GM21528 (cell line): ENCODE results near the gene SH3GL1.

ENCODE experiments used
- ATAC-seq: cut with Tn5 transposase; IDR thresholded peaks from one replicate; pipeline ENCODE4 v1.9.1; 2021; ENCODE audit warnings: mild to moderate bottlenecking, moderate library complexity; ENCODE audit not compliant: unreplicated experiment, low FRiP score

SH3GL1 gene, protein sequence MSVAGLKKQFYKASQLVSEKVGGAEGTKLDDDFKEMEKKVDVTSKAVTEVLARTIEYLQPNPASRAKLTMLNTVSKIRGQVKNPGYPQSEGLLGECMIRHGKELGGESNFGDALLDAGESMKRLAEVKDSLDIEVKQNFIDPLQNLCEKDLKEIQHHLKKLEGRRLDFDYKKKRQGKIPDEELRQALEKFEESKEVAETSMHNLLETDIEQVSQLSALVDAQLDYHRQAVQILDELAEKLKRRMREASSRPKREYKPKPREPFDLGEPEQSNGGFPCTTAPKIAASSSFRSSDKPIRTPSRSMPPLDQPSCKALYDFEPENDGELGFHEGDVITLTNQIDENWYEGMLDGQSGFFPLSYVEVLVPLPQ

DNA sequence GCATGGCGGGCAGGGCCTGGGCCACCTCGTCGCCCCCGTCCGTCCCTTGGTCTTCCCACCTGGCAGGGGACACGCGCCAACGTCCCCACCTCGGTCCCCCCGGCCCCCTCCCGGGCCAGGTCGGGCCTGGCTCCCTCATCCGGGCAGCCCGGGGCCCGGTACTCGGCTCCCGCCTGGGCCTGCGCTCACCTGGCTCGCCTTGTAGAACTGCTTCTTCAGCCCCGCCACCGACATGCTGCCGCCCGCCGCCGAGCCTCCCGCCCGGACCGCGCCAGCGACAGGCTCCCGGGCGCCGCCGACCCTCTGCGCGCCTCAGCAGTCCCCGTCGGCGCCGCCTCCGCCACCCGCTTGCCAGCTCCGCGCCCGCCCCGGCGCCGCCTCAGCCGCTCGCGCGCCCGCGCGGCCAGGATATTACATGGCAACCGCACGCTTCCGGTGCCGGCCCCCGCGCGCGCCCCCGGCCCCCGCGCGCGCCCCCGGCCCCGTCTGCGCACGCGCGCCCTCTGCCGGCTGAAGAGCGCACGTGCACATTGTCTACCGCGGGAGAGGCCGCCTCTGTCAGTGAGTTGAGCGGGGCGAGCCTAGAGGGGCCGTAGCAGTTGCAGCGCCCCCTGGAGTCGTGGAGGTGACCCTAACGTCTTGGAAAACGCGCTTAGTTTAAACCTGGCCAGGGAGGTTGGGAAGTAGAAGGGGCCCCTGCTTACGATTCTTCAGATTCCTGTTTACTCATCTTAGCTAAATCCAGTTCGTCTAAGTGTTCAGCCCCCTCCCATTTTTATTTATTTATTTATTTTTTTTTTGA, at the start of gene SH3GL1:
Gene SH3GL1, minus strand, starts transcription at position 413 of the 802 bp plus-strand sequence. Its CDS starts 179 bp downstream, at position 234.
- peak; percentile 49 for ATAC-seq

DNA sequence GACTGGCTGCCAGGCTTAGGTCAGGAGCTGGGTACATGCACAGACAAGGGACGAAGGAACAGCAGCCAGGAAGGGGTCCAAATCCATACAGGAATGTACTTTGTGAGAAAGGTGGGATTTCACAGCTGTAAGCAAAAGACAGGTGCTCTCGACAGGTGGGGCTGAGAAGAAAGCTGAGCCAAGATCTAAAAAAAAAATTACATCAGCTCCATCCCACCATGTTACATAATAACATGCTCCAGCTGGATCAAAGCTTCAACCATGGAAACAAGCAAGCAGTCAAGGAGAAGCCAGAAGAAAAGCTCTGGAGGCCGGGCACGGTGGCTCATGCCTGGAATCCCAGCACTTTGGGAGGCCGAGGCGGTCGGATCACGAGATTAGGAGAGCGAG, 49.3 kb upstream of the SH3GL1 start:
- ATAC-seq, result no peak

DNA sequence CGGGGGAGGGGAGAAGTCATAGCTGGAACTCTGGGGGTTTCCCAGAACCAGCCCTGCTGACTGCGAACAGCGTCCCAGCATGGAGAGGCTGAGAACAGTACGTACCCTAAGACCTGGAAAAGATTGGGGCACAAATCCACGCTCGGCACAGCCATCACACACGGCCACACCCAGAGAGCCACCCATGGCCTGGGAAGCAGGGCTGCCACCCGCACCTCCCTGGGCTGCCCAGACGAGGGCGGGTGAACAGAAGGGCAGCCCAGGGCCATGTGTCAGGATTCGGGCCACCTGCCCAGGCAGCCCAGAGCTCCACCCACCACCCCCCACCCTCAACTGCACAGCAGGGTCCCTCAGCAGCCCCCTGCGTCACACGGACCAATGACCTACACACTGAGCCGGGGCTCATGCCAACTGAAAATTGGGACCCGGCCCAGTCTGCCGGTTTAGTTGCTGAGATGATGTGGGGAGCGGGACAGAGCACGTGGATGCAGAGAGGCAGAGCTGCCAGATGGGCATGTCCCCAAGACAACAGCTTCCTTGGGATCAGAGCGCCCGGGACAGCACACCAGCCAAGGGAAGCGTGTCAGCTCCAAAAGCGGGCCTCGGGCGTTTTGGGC, 48.8 kb upstream of the SH3GL1 start:
- no peak for ATAC-seq

DNA sequence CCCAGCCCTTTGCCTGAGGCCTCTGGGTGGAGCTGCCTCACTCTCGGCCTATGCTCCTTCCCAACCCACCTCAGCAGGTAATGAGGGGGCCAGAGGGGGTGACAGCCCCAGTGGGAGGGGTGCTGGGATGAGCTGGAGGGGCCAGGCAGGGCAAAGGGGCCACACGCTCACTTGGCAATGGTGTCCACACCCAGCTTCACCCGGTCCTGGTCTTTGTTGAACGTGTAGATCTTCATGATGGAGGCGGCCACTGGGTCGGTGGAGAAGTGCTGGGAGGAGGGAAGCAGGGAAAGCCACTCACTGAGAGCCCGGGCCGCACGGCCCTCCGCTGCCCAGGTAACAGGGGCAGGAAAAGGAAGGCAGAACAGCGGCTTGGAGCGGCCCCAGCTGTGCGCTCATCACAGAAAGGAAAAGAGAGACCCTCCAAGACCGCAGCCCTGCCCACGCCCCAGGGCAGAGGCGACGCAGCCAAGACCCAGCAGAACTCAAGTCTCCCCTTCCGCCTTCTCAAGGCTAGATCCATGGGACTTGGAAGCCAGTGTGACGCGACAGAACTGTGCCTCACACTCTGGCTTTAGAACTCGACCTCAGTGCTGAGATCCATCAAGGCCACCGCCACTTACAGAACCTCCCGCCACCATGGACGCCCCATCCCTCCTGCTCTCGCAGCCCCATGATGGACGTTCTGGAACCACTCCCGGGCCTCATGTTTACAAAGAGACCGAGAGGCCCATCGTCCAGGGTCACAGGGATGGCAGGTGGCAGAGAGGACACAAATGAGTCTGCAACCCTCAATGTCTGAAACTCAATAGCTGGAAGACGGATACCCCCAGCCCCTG, 48.0 kb upstream of the SH3GL1 start:
- no peak for ATAC-seq

DNA sequence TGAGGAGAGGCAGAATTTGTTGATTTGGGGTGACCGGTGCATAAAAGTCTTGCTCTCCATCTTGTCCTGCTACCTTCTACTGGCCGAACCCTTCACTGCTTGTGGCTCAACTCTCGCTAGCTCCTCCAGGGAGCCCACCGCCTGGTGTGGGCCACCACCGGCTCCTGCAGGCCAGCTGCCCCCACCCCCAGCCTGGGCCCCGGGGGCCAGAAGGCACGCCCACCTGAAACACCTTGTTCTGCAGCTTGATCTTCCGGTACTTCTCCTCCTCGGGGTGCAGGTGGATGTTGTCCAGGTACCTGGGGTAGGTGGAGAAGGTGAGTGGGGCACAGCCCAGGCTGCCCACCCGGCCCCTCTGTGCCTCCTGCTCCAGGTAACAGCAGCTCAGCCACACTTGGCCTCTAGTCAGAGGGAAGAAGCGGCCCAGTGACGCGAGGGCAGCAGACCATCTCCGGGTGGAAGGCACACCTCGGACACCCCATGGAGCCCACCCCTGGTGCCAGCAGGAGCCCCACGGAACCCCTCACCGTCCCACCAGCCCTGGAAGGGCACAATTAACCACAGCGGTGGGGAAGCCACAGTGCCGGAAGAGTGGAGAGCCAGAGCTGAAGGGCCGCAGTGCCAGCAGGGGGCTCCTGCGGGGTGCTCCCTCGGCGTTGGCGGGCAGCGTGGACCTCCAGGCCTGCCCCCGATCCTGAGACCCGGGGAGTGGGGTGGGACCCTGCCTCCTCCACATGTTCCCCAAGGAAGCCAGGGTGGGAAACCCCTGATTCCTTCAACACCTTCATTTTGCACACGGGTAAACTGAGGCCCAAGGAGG, 47.2 kb upstream of the SH3GL1 start:
- ATAC-seq, result no peak

DNA sequence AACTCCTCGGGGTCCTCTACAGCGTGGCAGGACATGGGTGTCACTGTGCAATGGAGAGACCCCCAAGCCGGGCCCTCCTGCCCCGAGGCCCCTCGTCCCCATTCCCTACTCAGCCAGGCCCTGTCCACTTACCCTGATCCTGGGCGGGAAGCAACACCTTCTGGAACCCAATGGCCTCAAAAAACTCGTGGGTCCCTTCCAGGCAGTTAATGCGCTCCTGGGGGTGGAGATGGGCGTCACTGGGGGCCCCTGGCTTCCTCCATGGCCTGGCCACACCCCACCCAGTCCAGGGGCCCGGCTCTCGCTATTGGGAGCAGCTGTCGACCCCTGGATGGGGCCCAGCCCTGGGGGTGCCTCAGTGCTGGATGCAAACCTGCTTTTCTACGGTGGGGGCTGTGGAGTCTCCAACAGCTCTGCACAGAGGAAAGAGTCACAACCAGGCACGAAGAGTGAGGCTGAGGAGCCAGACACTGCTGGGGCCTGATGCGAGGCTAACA, 46.4 kb upstream of the SH3GL1 start:
- ATAC-seq, result no peak

DNA sequence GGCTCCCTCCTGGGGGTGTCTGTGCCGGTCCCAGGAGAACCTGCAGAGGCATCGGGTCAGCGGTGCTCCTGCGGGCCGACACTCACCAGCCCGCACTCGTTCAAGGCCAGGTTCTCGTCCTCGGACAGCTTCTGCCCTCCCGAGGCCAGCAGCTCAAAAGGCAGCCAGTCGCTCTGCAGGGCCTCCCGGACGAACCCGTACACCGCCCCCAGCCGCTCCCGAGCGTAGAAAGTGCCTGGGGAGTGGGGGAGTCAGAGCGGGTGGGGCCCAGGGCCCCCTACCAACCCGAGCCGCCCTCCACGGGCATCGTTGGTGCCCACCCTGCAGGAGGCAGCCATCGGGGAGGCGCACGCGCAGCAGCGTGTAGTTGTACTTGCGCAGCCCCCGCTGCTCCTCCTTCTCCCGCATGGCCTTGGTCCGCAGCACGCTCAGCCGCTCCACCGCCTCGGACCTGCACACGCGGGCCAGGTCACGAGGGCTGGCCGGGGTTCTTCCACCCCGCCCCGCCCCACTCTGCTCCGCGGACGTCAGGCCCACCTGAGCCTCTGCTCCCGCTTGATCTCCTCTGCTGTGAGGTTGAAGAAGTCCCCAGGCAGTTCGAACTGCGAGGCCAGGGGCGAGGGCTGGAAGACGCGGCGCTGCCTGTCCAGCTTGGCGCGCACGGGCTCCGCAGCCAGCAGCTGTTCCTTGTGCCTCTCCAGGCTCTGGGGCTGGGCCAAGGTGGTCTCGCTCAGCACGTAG, 45.8 kb upstream of the SH3GL1 start:
- no peak for ATAC-seq

DNA sequence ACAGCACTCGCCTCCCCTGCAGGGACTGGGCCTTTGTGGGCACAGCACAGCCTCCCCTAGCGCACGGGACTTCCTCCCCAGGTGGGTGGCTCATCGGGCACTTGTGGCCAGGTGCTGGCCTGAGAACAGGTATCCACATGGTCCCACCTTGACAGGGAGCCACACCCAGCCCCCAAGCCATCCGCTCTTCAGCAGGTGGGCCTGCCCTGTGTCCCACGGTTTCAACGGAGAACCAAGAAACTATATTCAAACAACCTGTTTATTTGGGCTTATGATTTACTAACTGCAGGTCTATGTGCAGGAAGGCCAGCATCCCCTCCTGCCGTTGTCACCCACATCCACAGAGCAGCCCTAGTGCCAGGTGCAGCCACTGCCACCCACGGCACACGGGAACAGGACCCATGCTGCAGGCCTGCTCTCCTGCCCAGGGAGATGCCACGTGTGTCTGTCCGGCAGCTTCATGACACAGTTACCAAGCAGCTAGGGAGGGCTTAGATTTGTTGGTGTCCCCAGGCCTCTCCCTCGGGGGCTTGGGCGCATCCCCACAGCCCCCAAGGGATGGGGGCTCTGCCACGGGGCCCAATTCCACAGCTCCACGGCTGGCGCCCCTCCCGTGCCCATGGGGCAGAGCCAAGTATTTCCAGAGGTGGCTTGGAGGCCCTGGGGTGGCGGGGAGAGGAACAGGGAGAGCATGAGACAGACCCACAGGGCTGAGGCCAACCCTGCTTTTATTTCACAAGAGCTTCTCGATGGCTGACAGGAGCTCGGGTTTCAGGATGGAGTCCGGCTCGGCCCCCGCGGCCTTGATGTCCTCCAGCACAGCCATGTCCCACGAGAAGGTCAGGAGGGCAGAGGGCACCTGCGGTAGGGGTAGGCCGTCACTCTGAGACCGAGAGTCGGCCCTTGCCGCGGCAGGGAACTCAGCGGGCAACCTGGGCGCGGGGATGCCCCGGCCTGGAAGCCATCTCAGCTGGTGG, 44.7 kb upstream of the SH3GL1 start:
- ATAC-seq, result no peak

DNA sequence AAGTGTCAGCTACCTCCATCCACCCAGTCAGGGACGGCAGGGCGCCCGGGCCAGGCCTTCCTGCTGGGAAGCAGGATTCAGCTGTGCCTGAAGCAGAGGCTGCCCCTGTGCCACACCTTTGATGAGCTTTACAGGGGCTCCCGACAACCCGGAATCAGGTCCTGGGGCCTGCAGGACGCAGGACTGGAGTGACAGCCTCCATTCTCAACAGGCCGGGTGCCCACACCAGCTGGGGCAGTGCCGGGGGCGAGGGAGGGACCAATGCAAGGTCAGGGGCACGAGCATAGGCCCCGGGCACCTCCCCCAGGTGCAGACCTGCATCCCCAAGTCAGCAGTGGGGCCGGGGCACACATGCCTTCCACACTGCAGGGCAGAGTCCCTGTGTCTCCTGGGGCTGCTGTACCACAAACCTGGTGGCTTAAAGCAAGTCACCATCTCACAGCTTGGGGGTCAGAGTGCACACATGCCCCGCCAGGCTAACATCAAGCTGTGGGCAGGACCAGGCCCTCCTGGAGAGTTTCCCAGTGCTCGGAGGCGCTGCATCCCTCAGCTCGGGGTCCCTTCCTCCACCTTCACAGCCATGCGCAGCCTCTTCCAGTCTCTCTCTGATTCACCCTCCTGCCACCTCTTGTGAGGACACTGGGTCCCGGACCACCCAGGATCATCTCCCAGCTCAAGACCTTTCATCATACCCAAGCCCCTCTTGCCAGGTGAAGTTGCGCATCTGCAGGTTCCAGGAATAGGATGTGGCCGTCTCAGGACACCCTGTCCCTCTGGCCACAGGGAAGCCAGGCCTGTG, 43.8 kb upstream of the SH3GL1 start:
- no peak for ATAC-seq

DNA sequence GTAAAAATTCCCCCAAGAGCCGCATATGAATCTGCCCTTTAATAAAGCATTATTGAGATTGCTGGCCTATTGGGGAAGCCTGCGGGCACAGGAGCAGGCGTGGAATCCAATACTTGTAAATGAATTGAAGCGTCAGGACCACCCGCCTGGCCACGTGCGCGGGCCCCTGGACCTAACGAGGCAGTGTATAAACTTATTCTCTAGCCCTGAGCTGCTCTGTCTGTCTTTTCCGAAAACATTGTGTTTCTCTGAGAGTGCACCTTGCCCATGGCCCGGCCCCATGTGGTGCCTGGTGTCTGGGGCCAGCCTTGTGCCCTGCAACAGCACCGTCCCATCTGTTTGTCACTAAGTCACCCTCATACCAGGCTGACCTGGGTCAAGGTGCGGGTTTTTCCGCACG, 42.8 kb upstream of the SH3GL1 start:
- no peak for ATAC-seq

DNA sequence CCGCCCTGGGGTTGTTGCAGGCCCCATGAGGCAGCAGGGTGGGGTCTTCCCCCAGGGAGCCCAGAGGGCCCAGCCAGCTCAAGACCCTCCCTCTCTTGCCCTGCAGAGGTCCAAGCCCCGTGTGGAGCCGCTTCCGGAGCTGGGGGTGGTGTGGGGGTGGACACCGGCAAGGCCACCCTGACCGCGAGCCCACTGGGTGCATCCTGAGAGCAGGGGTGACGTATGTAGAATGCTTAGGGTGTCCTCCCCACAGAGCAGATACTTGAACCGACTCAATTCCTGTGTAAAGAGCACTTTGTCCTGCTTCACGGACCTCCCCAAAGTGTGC, 42.4 kb upstream of the SH3GL1 start:
- ATAC-seq, result no peak

DNA sequence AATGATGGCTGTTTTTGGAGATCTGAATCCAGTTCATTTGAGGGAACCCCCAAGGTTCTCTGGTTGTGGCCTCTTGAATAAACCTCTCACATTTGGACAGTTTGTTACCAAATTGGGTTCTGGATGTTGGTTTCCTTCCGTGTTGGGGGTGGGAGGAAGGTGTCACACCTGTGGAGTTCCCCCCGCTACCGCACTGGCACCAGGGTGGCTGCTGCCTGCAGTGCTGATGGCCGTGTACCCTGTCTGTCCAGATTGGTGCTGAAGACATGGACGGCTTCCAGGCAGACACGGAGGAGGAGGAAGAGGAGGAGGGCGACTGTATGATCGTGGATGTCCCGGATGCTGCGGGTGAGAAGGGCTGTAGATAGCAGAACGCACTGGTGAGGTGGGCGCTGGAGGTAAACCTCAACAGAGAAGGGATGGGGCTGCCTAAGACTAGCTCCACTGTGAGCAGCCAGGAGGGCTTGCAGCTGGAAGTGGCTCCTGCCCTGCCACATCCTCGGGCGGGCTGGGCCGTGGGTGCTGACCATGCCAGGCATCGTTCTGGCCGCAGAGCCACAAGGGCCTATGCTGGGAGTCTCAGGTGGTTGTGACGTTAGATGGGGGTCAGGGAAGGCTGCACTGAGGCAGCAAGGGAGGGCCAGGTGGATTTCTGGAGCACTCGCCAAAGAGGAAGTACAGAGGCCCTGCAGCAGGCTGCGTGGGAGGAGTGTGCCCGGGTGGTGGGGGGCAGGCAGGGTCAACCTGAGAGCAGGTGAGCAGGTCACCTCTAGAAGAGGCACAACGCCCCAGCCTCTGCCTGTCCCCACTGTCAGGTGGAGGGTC, 41.9 kb upstream of the SH3GL1 start:
- no peak for ATAC-seq

DNA sequence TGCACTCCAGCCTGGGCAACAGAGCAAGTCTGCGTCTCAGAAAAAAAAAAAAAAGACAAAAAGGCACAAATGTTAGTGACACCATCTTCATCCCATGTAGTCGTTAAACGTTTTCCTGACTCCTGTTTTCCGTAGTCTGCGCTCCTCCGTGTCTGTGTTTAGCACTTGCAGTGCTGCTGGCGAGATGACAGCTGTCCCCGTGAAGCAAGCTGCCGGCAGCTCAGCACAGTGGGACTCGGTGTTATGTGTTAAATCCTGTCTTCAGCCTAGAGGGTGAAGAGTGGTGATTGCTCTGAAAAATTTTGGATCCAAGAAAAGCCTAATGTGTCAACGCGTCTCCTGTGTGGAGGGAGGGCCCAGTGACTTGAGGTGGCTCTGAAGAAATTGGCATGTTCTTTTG, 38.9 kb upstream of the SH3GL1 start:
- no peak for ATAC-seq

DNA sequence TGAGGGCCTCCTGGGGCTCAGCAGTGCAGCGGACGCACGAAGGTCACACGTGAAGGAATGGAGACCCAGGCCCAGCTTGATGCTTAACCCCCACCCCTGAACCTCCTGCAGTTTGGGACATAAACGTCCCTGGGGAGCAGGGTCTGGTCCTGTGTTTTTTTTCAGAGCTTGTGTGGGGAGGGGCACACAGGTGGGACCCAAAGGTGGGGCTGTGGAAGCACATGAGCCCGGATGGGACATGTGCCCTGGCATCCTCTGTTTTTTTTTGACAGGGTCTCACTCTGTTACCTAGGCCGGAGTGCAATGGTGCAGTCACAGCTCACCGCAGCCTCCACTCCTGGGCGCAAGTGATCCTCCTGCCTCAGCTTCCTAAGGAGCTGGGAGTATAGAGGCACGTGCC, 36.8 kb upstream of the SH3GL1 start:
- ATAC-seq, result no peak

DNA sequence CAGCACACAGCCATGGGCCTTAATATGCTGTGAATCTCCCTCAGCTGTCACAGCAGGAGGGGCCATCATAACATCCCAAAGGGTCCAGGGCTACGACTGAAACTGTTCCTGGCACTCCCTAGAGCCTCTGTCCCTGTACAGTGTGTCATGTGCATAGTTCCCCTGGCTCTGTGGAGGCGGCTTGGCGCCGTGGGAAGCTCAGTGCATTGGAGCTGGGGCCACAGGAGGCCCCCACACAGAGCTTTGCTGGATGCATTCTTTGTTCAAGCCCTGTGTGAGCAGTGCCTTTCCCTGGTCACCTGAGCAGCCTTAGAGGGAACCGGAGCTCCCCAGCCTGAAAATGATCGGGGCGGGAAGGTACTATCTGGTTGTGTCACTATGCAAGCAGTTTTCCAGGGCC, 35.9 kb upstream of the SH3GL1 start:
- no peak for ATAC-seq

DNA sequence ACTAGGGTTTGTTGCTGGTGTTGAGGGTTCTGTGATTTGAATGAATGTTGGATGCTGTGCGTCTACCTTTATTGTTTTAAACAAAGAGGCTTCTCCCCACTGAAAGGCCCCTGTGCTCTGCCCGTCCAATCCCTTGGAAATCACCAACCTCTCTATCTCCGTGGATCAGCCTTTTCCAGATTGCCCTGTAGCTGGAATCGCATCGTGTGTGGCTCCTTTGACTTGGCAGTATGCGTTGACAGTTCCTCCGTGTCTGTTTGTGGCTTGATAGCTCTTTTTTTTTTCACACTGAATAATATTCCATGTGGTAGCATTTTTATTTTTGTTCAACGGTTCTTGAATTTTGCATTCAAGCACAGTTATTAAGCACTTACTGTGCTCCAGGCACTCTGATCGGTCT, 34.0 kb upstream of the SH3GL1 start:
- ATAC-seq, result no peak
